Measurements from ENCODE around the gene RBBP8. TPM values are rescaled to one million over a fixed set of nuclear protein-coding genes. Genes with fewer than 3 reads are reported as not detected.

The RBBP8 gene
- total RNA-seq, 1 donor from 2014 or later: 75.2 TPM

DNA sequence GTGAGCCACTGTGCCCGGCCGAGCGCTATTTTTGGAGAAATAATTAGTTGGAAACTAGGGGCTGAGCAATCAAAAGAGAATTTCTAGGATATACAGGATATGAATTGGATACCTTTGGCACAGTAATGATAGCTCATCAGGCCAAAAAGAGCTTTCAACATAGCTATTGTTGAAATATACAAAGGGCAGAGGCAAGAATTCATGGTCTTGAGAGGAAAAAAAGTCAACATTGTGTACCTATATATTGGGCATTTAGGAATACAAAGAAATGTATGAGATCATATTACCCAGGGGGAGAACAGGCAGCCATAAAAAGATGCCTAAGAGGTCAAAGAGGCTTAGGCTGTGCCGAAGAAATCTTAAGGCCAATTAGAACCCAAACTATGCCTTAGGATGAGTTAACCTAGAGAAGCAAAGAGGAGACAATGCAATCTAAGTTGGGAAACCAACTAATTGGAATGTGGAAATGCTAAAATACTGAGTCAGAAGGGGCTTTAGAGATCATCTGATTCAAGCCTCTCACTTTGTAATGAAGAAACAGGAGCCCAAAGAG lies 99.0 kb downstream of the RBBP8 start:
- Mint-ChIP-seq H3K9me3 (ENCODE audit: low read depth) (no peaks in the 10 kb centered on the region), H3K27me3 (no peaks in the 10 kb centered on the region), H3K36me3 (ENCODE audit: insufficient read depth) (peaks cover 19% of the 10 kb centered on the region), H3K4me1 (ENCODE audit: low read depth) (no peaks in the 10 kb centered on the region), H3K27ac (no peak overlapping the region), H3K4me3 (ENCODE audit: low read depth) (no peak overlapping the region)
- no peak for DNase-seq (ENCODE audit: low spot score, unreplicated experiment)
- TF ChIP-seq, protein P1, sequence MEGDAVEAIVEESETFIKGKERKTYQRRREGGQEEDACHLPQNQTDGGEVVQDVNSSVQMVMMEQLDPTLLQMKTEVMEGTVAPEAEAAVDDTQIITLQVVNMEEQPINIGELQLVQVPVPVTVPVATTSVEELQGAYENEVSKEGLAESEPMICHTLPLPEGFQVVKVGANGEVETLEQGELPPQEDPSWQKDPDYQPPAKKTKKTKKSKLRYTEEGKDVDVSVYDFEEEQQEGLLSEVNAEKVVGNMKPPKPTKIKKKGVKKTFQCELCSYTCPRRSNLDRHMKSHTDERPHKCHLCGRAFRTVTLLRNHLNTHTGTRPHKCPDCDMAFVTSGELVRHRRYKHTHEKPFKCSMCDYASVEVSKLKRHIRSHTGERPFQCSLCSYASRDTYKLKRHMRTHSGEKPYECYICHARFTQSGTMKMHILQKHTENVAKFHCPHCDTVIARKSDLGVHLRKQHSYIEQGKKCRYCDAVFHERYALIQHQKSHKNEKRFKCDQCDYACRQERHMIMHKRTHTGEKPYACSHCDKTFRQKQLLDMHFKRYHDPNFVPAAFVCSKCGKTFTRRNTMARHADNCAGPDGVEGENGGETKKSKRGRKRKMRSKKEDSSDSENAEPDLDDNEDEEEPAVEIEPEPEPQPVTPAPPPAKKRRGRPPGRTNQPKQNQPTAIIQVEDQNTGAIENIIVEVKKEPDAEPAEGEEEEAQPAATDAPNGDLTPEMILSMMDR (IDR thresholded peaks at IDR 0.05; ENCODE audit: unreplicated experiment): no peak

DNA sequence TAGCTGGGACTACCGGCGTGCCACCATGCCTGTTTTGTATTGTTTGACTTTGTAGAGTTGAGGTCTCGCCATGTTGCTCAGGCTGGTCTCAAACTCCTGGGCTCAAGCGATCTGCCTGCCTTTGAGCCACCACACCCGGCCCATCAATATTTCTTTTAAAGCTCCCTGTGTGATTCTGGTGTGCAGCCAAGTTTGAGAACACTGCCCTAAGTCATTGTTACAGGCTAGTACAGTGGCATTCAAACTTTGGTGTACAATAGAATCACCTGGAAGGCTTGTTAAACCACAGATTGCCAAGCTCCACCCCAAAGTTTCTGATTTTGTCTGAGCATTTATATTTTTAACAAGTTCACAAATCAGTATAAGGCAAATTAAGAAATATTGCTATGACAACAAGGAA lies 99.9 kb downstream of the RBBP8 start:
- H3K36me3 Mint-ChIP-seq (ENCODE audit: insufficient read depth): peaks cover 10% of the 10 kb centered on the region
- DNase-seq (ENCODE audit: low spot score, unreplicated experiment): no peak
- H3K9me3 Mint-ChIP-seq (ENCODE audit: low read depth): no peaks in the 10 kb centered on the region
- no peaks in the 10 kb centered on the region for H3K27me3 Mint-ChIP-seq
- H3K27ac Mint-ChIP-seq: no peak overlapping the region
- TF ChIP-seq, protein P1 (IDR thresholded peaks at IDR 0.05; ENCODE audit: unreplicated experiment): no peak
- no peak overlapping the region for H3K4me3 Mint-ChIP-seq (ENCODE audit: low read depth)
- H3K4me1 Mint-ChIP-seq (ENCODE audit: low read depth): no peaks in the 10 kb centered on the region

DNA sequence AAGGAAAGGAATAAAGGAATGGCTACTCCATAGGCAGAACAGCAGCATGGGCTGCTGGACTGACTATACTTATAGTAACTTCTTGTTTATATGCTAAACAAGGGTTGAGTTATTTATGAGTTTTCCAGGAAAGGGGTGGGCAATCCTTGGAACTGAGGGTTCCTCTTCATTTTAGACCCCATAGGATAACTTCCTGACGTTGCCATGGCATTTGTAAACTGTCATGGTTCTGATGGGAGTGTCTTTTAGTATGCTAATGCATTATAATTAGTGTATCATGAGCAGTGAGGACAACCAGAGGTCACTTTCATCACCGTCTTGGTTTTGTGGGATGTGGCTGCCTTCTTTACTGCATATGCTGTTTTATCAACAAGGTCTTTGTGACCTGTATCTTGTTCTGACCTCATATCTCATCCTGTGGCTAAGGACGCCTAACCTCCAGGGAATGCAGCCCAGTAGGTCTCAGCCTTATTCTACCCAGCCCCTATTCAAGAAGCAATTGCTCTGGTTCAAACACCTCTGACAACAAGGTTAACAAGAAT lies 103.6 kb downstream of the RBBP8 start:
- Mint-ChIP-seq H3K27me3 (no peaks in the 10 kb centered on the region), H3K4me1 (ENCODE audit: low read depth) (no peaks in the 10 kb centered on the region), H3K4me3 (ENCODE audit: low read depth) (no peak overlapping the region), H3K27ac (no peak overlapping the region), H3K36me3 (ENCODE audit: insufficient read depth) (no peaks in the 10 kb centered on the region), H3K9me3 (ENCODE audit: low read depth) (no peaks in the 10 kb centered on the region)
- no peak for DNase-seq (ENCODE audit: low spot score, unreplicated experiment)
- TF ChIP-seq, protein P1 (IDR thresholded peaks at IDR 0.05; ENCODE audit: unreplicated experiment): no peak

DNA sequence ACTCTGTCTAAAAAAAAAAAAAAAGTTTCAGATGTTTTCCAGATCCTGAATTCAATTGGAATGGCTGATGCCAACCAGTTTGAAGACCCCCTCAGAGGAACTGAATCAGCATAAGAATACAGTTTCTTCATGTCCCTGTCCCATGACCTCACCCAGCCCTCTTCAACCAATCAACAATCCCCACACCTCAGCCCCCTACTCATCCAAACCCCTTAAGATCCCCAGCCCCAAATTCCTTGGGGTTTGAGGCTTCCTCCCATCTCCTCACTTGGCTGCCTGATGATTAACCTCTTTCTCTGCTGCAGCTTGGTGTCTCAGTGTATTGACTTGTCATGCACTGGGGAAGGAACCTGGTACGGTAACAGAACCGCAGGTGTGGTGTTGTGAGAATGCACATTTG lies 104.5 kb downstream of the RBBP8 start:
- Mint-ChIP-seq H3K27me3 (no peaks in the 10 kb centered on the region), H3K4me1 (ENCODE audit: low read depth) (no peaks in the 10 kb centered on the region), H3K27ac (no peak overlapping the region), H3K36me3 (ENCODE audit: insufficient read depth) (no peaks in the 10 kb centered on the region), H3K4me3 (ENCODE audit: low read depth) (no peak overlapping the region), H3K9me3 (ENCODE audit: low read depth) (no peaks in the 10 kb centered on the region)
- TF ChIP-seq, protein P1 (IDR thresholded peaks at IDR 0.05; ENCODE audit: unreplicated experiment): no peak
- DNase-seq (ENCODE audit: low spot score, unreplicated experiment): no peak

DNA sequence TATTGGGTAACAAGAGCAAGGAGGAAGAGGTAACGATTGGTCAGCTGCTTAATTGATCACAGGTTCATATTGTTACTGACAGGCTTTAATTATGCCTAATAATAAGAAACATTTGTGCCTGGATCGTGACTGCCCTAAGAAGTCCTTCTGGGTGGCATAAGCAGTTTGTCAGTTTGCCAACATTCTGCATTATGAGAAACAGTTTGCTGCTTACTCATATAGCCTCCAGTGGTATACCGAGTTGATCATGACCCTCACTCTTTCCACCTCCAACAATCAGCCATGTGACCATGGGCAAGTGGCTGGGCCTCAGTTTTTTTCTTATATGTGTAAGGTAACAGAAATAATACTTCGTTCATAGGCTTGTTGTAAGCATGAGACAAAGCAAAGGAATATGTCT lies 105.6 kb downstream of the RBBP8 start:
- Mint-ChIP-seq H3K9me3 (ENCODE audit: low read depth) (no peaks in the 10 kb centered on the region), H3K4me1 (ENCODE audit: low read depth) (no peaks in the 10 kb centered on the region), H3K27ac (no peak overlapping the region), H3K36me3 (ENCODE audit: insufficient read depth) (no peaks in the 10 kb centered on the region), H3K27me3 (no peaks in the 10 kb centered on the region), H3K4me3 (ENCODE audit: low read depth) (no peak overlapping the region)
- TF ChIP-seq, protein P1 (IDR thresholded peaks at IDR 0.05; ENCODE audit: unreplicated experiment): no peak
- no peak for DNase-seq (ENCODE audit: low spot score, unreplicated experiment)
